GM19468 (cell line): ENCODE results near the gene C1QTNF1.
"Not testable (repeated sequence)": the region's sequence is repeated elsewhere in the genome, so short reads cannot be mapped to it uniquely, and the experiment has no call there.

ENCODE experiments used
- ATAC-seq: cut with Tn5 transposase; IDR thresholded peaks from one replicate; pipeline ENCODE4 v1.9.1; 2021; ENCODE audit warnings: mild to moderate bottlenecking, moderate library complexity, moderate number of reproducible peaks; ENCODE audit not compliant: unreplicated experiment; ENCODE audit errors: extremely low read depth

Gene C1QTNF1

GRCh38 chr17:79073706-79074088, 49.7 kb downstream of the C1QTNF1 start:
- no peak for ATAC-seq

GRCh38 chr17:79074121-79074648, 50.2 kb downstream of the C1QTNF1 start:
- ATAC-seq = not testable (repeated sequence)

- ATAC-seq = peak; percentile 77
These were observed 50.9 kb downstream of the C1QTNF1 start, which contains the start of gene ENGASE for GRCh38 chr17:79074649-79075445. TSS of gene ENGASE (plus strand) at chr17:79074824. CDS start at chr17:79074945, 121 bp downstream.

- ATAC-seq = no peak
These were observed 51.4 kb downstream of the C1QTNF1 start for GRCh38 chr17:79075446-79075750.

GRCh38 chr17:79075861-79076406, 52.0 kb downstream of the C1QTNF1 start:
- ATAC-seq = no peak

- ATAC-seq = no peak
These were observed 53.6 kb downstream of the C1QTNF1 start for GRCh38 chr17:79077587-79077986.

GRCh38 chr17:79078476-79079190, 54.7 kb downstream of the C1QTNF1 start:
- ATAC-seq = no peak

- no peak for ATAC-seq
These were observed 55.6 kb downstream of the C1QTNF1 start for GRCh38 chr17:79079421-79080200.

GRCh38 chr17:79080349-79080748, 56.4 kb downstream of the C1QTNF1 start:
- no peak for ATAC-seq

- no peak for ATAC-seq
These were observed 56.9 kb downstream of the C1QTNF1 start for GRCh38 chr17:79080761-79081290.

- no peak for ATAC-seq
These were observed 57.8 kb downstream of the C1QTNF1 start for GRCh38 chr17:79081571-79082276.

GRCh38 chr17:79082311-79083190, 58.6 kb downstream of the C1QTNF1 start:
- no peak for ATAC-seq

- no peak for ATAC-seq
These were observed 59.4 kb downstream of the C1QTNF1 start for GRCh38 chr17:79083191-79083971.

- ATAC-seq = no peak
These were observed 60.6 kb downstream of the C1QTNF1 start for GRCh38 chr17:79084291-79085153.

- no peak for ATAC-seq
These were observed 61.4 kb downstream of the C1QTNF1 start for GRCh38 chr17:79085154-79085920.

- no peak for ATAC-seq
These were observed 62.1 kb downstream of the C1QTNF1 start for GRCh38 chr17:79085921-79086551.
